Endodermal cell (in vitro differentiated cells): ENCODE results near the gene TAP1. TPM values are rescaled to one million over a fixed set of nuclear protein-coding genes. Genes with fewer than 3 reads are reported as not detected.

ENCODE experiments used
- DNase-seq: peaks from one replicate; pipeline ENCODE4 v3.0.0-alpha.2; 2017
- H3K27ac ChIP-seq: 2 replicates; pipeline ENCODE4 v1.5.1; 2013; ENCODE audit warnings: mild to moderate bottlenecking, low read depth, low read length, moderate library complexity
- H3K27me3 ChIP-seq: 2 replicates; pipeline ENCODE4 v1.6.1; 2013; ENCODE audit warnings: mild to moderate bottlenecking, low read length, moderate library complexity; ENCODE audit not compliant: insufficient read depth, control insufficient read depth, poor library complexity, severe bottlenecking
- H3K36me3 ChIP-seq: 2 replicates; pipeline ENCODE4 v1.7.0; 2013; ENCODE audit warnings: mild to moderate bottlenecking, low read length, moderate library complexity; ENCODE audit not compliant: control insufficient read depth, insufficient read depth
- H3K4me1 ChIP-seq: one replicate; pipeline ENCODE4 v1.7.0; 2013; ENCODE audit warnings: low read length; ENCODE audit not compliant: control insufficient read depth, insufficient read depth
- H3K4me3 ChIP-seq: 2 replicates; pipeline ENCODE4 v1.5.1; 2013; ENCODE audit warnings: mild to moderate bottlenecking, low read length, moderate library complexity
- H3K9ac ChIP-seq: 2 replicates; pipeline ENCODE4 v1.6.1; 2013; ENCODE audit warnings: mild to moderate bottlenecking, low read length, moderate library complexity; ENCODE audit not compliant: poor library complexity, severe bottlenecking; ENCODE audit errors: extremely low read depth
- H3K9me3 ChIP-seq: 2 replicates; pipeline ENCODE4 v1.6.1; 2013; ENCODE audit warnings: mild to moderate bottlenecking, low read length, moderate library complexity; ENCODE audit not compliant: control insufficient read depth
- H3K27ac Mint-ChIP-seq: 2 replicates; pipeline ENCODE4 v1.8.0; 2020; ENCODE audit warnings: mixed read lengths
- H3K27me3 Mint-ChIP-seq: 2 replicates; pipeline ENCODE4 v1.8.0; 2021; ENCODE audit warnings: mild to moderate bottlenecking, mixed read lengths; ENCODE audit not compliant: insufficient read depth
- H3K36me3 Mint-ChIP-seq: 2 replicates; pipeline ENCODE4 v1.8.0; 2020; ENCODE audit warnings: low read depth, mixed read lengths
- H3K4me1 Mint-ChIP-seq: 2 replicates; pipeline ENCODE4 v1.8.0; 2020; ENCODE audit warnings: mixed read lengths
- H3K4me3 Mint-ChIP-seq: 2 replicates; pipeline ENCODE4 v1.8.0; 2020; ENCODE audit warnings: mild to moderate bottlenecking, moderate library complexity, mixed read lengths
- H3K9me3 Mint-ChIP-seq: 2 replicates; pipeline ENCODE4 v1.8.0; 2020; ENCODE audit warnings: mild to moderate bottlenecking, mixed read lengths
- WGBS, 2 experiments: methylation state at CpG; one replicate each; pipeline versions ENCODE4 v1.1.5 to v1.1.7; 2013; ENCODE audit warnings: missing lambda C conversion rate in 2 of 2, mixed read lengths in 1 of 2; ENCODE audit not compliant: insufficient coverage in 1 of 2, insufficient read length in 1 of 2; 5-methylcytosine and 5-hydroxymethylcytosine counted together
- total RNA-seq, 2 donors: library from RNA; stranded (reverse); fragmentation: NEBNext Ultra II Directional in 1 of 2; extraction: Animal tissue kit (Norgen Biotek cat#: 25700) in 1 of 2; gene quantifications; 2 replicates in 1 of 2; 3 replicates in 1 of 2; pipeline ENCODE4 v1.2.1, GENCODE V29; 2021
- TF ChIP-seq, protein P1 (sequence below): fragments of 200-600 bp; sonication (generic); conservative IDR thresholded peaks from 2 replicates; pipeline ENCODE4 v1.5.0; 2021; ENCODE audit warnings: antibody characterized with exemption, mild to moderate bottlenecking

The TAP1 gene
- total RNA-seq, 2 donors from 2014 or later, result 2.0 to 2.6 TPM

DNA sequence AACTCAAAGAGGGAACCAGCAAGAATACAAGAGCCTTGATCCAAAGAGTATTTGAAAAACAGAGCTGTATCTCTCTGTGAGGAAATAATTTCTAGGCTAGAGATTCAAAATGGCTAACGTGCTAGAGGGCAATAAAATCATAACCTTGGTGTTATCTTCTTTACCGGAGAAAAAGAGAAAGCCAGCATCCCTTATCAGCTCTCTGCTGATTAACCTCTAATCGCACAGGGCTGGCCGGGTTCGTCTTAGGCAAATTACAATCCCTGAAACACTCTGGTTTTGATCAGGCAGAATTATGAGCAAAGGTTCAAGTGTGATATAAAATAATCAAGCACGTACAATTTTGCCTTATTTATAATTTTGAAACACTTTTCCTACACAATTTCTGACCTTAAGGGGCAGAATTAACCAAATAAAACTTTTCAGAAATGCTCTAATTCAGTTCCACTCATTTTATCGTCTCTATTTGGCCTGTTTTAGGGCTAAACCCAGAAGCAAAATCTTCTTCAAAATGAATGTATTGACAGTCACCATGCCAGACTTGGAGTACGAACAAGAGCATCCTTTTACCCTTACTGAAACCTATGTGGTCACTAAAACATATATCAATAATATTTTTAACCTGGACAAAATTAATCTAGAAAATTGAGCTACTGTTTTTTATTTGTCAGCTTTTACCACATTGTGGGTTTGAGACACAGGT lies 14.2 kb upstream of the TAP1 start:
- Mint-ChIP-seq H3K4me1 (no peaks in the 10 kb centered on the region), H3K27me3 (peaks cover 40% of the 10 kb centered on the region), H3K36me3 (no peaks in the 10 kb centered on the region), H3K9me3 (peaks cover 3% of the 10 kb centered on the region), H3K4me3 (no peak overlapping the region), H3K27ac (no peak overlapping the region)
- Histone ChIP-seq H3K4me3 (no peak overlapping the region), H3K27ac (no peak overlapping the region), H3K4me1 (no peaks in the 10 kb centered on the region), H3K36me3 (no peaks in the 10 kb centered on the region), H3K27me3 (peaks cover 49% of the 10 kb centered on the region), H3K9me3 (no peaks in the 10 kb centered on the region), H3K9ac (no peak overlapping the region)
- TF ChIP-seq, protein P1, sequence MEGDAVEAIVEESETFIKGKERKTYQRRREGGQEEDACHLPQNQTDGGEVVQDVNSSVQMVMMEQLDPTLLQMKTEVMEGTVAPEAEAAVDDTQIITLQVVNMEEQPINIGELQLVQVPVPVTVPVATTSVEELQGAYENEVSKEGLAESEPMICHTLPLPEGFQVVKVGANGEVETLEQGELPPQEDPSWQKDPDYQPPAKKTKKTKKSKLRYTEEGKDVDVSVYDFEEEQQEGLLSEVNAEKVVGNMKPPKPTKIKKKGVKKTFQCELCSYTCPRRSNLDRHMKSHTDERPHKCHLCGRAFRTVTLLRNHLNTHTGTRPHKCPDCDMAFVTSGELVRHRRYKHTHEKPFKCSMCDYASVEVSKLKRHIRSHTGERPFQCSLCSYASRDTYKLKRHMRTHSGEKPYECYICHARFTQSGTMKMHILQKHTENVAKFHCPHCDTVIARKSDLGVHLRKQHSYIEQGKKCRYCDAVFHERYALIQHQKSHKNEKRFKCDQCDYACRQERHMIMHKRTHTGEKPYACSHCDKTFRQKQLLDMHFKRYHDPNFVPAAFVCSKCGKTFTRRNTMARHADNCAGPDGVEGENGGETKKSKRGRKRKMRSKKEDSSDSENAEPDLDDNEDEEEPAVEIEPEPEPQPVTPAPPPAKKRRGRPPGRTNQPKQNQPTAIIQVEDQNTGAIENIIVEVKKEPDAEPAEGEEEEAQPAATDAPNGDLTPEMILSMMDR, result no peak
- WGBS, 2 experiments, result 68 to 76% methylated on average over 6 to 8 of the region's 8 CpGs
- DNase-seq, result no peak

- 63 to 79% methylated on average over 1 to 3 of the region's 3 CpGs for WGBS, 2 experiments
Measured at GRCh38 chr6:32867022-32867477, 13.5 kb upstream of the TAP1 start.

GRCh38 chr6:32865724-32866443 lies 12.4 kb upstream of the TAP1 start:
- DNase-seq, result no peak
- Mint-ChIP-seq H3K9me3 (no peaks in the 10 kb centered on the region), H3K4me3 (no peak overlapping the region), H3K4me1 (peaks cover 1% of the 10 kb centered on the region), H3K36me3 (no peaks in the 10 kb centered on the region), H3K27ac (no peak overlapping the region), H3K27me3 (peaks cover 29% of the 10 kb centered on the region)
- Histone ChIP-seq H3K4me1 (no peaks in the 10 kb centered on the region), H3K27ac (no peak overlapping the region), H3K4me3 (no peak overlapping the region), H3K9ac (no peak overlapping the region), H3K9me3 (no peaks in the 10 kb centered on the region), H3K36me3 (no peaks in the 10 kb centered on the region), H3K27me3 (peaks cover 45% of the 10 kb centered on the region)
- WGBS, 2 experiments, result 77 to 82% methylated on average over 8 to 10 of the region's 10 CpGs
- TF ChIP-seq, protein P1, result no peak

More at GRCh38 chr6:32867022-32867477, 13.5 kb upstream of the TAP1 start:
- H3K4me3 ChIP-seq, result no peak overlapping the region
- no peaks in the 10 kb centered on the region for H3K9me3 ChIP-seq
- no peaks in the 10 kb centered on the region for H3K36me3 Mint-ChIP-seq
- no peak overlapping the region for H3K4me3 Mint-ChIP-seq
- no peak overlapping the region for H3K27ac ChIP-seq
- DNase-seq, result no peak
- no peaks in the 10 kb centered on the region for H3K4me1 ChIP-seq
- no peaks in the 10 kb centered on the region for H3K9me3 Mint-ChIP-seq
- H3K27me3 Mint-ChIP-seq, result peaks cover 38% of the 10 kb centered on the region
- no peak overlapping the region for H3K9ac ChIP-seq
- TF ChIP-seq, protein P1, result no peak
- no peaks in the 10 kb centered on the region for H3K4me1 Mint-ChIP-seq
- no peak overlapping the region for H3K27ac Mint-ChIP-seq
- no peaks in the 10 kb centered on the region for H3K36me3 ChIP-seq
- peaks cover 49% of the 10 kb centered on the region for H3K27me3 ChIP-seq
